Central memory CD8-positive, alpha-beta T cell (primary cell): ENCODE results near the gene HBZ.

ENCODE experiments used
- ATAC-seq: fragments of 150-1000 bp; cut with Tn5 transposase; replicated peaks from 2 replicates; pipeline ENCODE4 v1.10.0; 2022; ENCODE audit warnings: mild to moderate bottlenecking, moderate FRiP score, moderate number of reproducible peaks; ENCODE audit not compliant: poor library complexity, severe bottlenecking; ENCODE audit errors: extremely low read depth
- DNase-seq, 2 donors: peaks; one replicate each; pipeline ENCODE4 v3.0.0; 2021; ENCODE audit warnings: low spot score in 2 of 2
- H3K27ac Mint-ChIP-seq: one replicate; pipeline ENCODE4 v1.8.0; 2022; ENCODE audit warnings: low read depth, mild to moderate bottlenecking, moderate library complexity, mixed read lengths
- H3K27me3 Mint-ChIP-seq: one replicate; pipeline ENCODE4 v1.8.0; 2022; ENCODE audit warnings: mixed read lengths
- H3K36me3 Mint-ChIP-seq: one replicate; pipeline ENCODE4 v1.8.0; 2022; ENCODE audit warnings: mild to moderate bottlenecking, moderate library complexity, mixed read lengths; ENCODE audit not compliant: insufficient read depth
- H3K4me1 Mint-ChIP-seq: one replicate; pipeline ENCODE4 v1.8.0; 2022; ENCODE audit warnings: mixed read lengths
- H3K4me3 Mint-ChIP-seq: one replicate; pipeline ENCODE4 v1.8.0; 2022; ENCODE audit warnings: mild to moderate bottlenecking, moderate library complexity, mixed read lengths
- H3K9me3 Mint-ChIP-seq: one replicate; pipeline ENCODE4 v1.8.0; 2022; ENCODE audit warnings: mixed read lengths

The HBZ gene

DNA sequence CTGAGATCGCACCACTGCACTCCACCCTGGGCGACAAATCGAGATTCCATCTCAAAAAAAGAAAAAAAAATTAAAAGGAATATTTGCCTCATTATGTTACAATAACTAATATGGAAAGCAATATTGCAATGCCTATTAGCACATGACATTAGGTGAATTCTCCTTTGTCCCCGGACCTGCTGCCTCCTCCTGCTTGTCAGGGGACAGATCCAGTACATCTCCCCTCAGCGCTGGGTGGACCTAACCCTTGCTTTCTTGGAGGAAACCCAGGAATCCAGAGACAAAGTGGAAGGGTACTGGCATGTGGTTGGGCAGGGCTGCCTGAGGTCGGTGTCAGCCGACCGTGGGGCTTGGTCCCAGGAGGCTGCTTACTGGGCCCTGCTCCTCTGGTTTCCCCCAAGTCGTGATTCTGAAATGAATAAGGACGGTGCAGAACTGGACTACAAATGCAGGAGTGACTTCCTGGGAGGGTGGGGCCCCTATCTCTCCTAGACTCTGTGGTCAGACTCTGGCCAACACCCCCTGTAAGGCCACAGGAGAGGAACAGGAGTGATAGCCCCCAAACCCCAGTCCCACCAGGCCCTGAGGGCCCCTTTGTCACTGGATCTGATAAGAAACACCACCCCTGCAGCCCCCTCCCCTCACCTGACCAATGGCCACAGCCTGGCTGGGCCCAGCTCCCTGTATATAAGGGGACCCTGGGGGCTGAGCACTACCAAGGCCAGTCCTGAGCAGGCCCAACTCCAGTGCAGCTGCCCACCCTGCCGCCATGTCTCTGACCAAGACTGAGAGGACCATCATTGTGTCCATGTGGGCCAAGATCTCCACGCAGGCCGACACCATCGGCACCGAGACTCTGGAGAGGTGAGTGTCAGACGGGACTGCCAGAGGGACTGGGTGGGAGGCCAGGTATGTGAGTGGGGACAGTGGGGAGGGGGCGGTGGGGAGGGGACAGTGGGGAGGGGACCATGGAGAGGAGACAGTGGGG lies at the start of gene HBZ:
TSS of gene HBZ (plus strand) at position 504 of the 988 bp plus-strand sequence. CDS start at position 770, 266 bp downstream.
- Mint-ChIP-seq H3K27me3 (peaks cover 21% of the 10 kb centered on the region), H3K4me1 (peaks cover 9% of the 10 kb centered on the region), H3K27ac (no peak within 1 kb of the TSS), H3K4me3 (peak within 1 kb of the TSS; percentile 9), H3K36me3 (no peaks in the 10 kb centered on the region), H3K9me3 (no peaks in the 10 kb centered on the region)
- ATAC-seq: no peak
- DNase-seq: no peak

DNA sequence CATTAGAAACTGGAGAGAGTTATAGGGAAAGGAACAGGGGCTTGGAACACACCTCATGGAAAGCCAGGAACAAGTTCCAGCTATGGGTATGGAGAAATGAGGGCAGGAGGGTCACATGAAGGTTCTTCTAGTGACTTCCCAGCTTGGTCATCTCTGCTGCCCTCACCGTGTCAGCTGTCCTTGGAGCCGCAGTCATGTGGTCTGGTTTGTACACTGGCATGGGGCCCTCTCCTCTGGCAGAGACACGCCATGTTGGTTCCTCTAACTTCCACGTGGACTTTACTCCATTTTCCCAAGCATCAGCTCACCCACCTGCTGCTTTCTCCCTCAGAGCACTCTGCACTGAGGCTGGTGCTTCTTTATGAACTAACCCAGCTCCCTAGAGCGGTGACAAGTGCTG lies 48.1 kb upstream of the HBZ start:
- Mint-ChIP-seq H3K4me3 (no peak overlapping the region), H3K27me3 (no peaks in the 10 kb centered on the region), H3K4me1 (no peaks in the 10 kb centered on the region), H3K9me3 (no peaks in the 10 kb centered on the region), H3K27ac (no peak overlapping the region), H3K36me3 (peaks cover 9% of the 10 kb centered on the region)
- ATAC-seq (no peak), DNase-seq (no peak)

DNA sequence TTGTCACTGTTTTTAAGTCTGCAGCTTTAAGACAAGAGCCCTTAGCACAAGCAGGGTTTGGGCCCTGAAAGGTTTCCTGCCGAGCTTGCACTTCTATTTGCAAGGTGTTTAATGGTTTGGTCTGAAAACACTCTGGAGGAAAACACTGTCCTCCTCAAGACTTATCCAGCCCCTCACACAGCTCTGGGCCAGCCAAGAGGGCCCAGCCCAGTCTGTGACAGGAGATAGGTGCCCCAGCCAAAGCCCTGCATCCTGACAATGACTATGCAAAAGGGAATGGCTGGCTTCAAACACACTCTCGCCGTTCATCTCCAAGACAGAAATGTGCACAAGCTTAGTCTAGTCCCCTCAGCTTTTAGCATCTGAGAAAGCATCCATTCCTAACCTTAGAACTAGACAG lies 47.5 kb upstream of the HBZ start:
- Mint-ChIP-seq H3K4me3 (no peak overlapping the region), H3K27ac (no peak overlapping the region), H3K9me3 (no peaks in the 10 kb centered on the region), H3K27me3 (no peaks in the 10 kb centered on the region), H3K36me3 (peaks cover 10% of the 10 kb centered on the region), H3K4me1 (no peaks in the 10 kb centered on the region)
- DNase-seq (no peak), ATAC-seq (no peak)

DNA sequence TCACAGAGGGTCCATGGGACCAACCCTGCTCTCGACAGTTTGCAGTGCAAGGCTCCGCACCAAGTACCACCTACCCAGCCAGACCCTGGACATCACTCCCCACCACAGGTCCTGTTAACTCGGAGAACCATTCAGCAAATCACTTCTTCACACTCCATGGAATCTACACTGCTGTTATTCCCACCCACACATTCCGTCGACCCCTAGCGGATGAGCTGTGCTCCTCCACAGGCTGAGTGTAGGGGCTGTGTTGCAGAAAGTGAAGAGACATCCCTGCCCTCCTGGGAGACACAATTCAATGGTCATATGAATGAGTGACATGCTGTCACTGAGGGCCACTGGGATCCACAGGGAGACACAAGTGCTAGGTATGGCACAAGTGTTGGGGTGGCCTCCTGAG lies 46.9 kb upstream of the HBZ start:
- Mint-ChIP-seq H3K4me3 (no peak overlapping the region), H3K4me1 (no peaks in the 10 kb centered on the region), H3K27me3 (no peaks in the 10 kb centered on the region), H3K27ac (no peak overlapping the region), H3K36me3 (peaks cover 9% of the 10 kb centered on the region), H3K9me3 (no peaks in the 10 kb centered on the region)
- DNase-seq: no peak
- no peak for ATAC-seq

DNA sequence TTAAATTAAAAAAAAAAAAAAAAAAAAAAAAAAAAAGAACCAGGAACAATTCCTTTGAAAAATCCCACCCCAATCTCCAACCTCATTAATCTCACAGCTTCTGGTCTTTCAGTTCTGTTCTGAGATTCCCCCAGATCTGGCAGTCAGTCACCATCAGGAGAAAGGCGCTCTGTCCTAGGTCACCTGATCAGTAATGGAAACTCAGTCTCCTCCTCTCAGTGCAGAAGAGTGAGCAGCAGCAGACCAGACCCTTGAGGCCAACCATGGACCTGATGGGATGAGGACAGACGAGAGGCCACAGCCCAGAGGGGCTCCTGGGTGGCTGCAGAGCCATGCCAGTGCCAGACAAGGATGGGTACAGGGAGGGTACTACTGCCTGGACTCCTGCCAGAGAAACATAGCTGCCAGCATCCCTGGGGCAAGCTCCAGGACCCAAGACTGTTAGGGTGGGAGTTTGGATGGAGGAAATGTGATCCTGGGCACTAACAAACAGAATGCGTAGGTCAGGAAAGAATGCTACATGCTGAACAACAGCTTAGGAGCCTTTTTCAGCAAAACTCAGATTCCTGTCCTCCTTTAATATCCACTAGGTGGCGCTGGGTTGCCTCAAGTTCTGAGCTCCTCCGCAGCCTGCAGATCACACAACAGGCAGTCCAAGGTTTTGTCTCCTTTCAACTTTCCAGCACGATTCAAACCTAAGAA lies 45.7 kb upstream of the HBZ start:
- Mint-ChIP-seq H3K27ac (no peak overlapping the region), H3K36me3 (peaks cover 9% of the 10 kb centered on the region)

DNA sequence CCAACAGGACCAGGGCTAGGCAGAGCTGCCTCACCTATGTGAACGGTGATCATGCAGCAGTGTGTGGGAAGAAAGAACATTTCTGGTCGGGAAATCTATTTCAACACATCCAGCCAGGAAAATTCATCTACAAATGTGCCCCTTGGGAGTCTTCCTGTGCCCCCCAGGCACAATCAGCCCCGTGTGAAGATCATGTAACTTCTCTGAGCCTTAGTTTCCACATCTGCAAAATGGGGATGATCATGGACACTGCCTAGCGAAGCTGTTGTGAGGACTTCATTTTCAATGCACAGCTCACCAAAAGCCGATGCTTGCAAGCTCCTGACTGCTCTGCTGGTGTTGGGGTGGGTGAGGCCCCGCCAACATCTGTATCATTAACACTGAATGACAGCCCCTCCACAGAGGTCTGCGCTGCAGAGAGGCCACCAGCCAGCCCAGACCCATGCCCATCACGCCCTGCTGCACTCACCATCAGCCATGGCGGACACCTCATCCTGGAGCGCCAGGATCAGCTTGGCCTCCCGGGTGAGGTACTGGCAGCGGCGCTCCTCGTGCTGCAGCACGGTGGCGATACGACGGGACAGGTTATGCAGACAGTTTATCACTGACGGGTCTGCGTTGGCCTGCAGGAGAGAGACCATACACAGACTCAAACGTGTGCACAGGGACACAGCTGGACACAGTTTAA lies 40.1 kb upstream of the HBZ start:
- no peaks in the 10 kb centered on the region for H3K9me3 Mint-ChIP-seq
- no peak overlapping the region for H3K27ac Mint-ChIP-seq
- ATAC-seq: no peak
- H3K27me3 Mint-ChIP-seq: no peaks in the 10 kb centered on the region
- no peak for DNase-seq
- peaks cover 17% of the 10 kb centered on the region for H3K36me3 Mint-ChIP-seq
- no peak overlapping the region for H3K4me3 Mint-ChIP-seq
- H3K4me1 Mint-ChIP-seq: no peaks in the 10 kb centered on the region

More for the DNA sequence above, 45.7 kb upstream of the HBZ start:
- Mint-ChIP-seq H3K4me1 (no peaks in the 10 kb centered on the region), H3K4me3 (no peak overlapping the region), H3K27me3 (no peaks in the 10 kb centered on the region), H3K9me3 (no peaks in the 10 kb centered on the region)
- peak in 1 of 2 donors; percentile 25 for DNase-seq
- peak; percentile 70 for ATAC-seq

DNA sequence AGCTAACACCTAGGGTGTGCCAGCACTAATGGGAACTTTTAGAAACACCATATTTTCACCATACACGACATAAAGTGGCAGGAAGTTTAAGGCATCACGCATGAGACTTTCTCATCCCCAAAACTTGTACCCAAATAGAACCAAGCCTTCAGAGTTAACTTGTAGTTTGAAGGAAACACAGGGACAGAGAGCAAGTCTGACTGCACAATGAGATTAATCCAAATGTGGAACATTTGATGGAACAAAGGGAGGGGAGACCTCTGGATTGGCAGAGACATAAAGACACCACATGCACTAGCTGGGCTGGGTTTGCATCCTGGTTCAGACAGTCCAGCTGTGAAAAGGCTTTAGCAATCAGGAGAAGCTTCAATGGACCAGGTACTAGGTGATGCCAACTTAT lies 38.1 kb upstream of the HBZ start:
- H3K4me3 Mint-ChIP-seq: no peak overlapping the region
- DNase-seq: no peak
- H3K27me3 Mint-ChIP-seq: no peaks in the 10 kb centered on the region
- peaks cover 13% of the 10 kb centered on the region for H3K36me3 Mint-ChIP-seq
- ATAC-seq: no peak
- no peak overlapping the region for H3K27ac Mint-ChIP-seq
- no peaks in the 10 kb centered on the region for H3K9me3 Mint-ChIP-seq
- no peaks in the 10 kb centered on the region for H3K4me1 Mint-ChIP-seq

DNA sequence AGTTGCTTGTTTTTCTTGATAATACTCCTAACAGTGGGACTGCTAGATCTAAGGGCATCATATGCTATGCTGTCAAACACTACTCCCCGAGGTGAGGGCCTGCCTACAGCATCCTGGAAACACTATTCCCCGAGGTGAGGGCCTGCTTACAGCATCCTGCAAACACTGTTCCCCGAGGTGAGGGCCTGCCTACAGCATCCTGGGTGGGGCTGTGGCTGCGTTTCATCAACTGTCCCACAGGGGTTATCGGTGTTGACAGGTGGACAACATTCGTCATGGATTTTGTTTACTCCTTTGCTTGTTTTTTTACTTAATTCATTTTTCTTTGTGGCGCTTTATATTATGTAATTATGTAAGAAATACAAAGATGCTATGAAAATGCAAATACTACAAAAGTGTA lies 36.4 kb upstream of the HBZ start:
- Mint-ChIP-seq H3K4me1 (no peaks in the 10 kb centered on the region), H3K27ac (no peak overlapping the region), H3K9me3 (no peaks in the 10 kb centered on the region), H3K36me3 (peaks cover 10% of the 10 kb centered on the region), H3K4me3 (no peak overlapping the region), H3K27me3 (no peaks in the 10 kb centered on the region)
- ATAC-seq (no peak), DNase-seq (no peak)

DNA sequence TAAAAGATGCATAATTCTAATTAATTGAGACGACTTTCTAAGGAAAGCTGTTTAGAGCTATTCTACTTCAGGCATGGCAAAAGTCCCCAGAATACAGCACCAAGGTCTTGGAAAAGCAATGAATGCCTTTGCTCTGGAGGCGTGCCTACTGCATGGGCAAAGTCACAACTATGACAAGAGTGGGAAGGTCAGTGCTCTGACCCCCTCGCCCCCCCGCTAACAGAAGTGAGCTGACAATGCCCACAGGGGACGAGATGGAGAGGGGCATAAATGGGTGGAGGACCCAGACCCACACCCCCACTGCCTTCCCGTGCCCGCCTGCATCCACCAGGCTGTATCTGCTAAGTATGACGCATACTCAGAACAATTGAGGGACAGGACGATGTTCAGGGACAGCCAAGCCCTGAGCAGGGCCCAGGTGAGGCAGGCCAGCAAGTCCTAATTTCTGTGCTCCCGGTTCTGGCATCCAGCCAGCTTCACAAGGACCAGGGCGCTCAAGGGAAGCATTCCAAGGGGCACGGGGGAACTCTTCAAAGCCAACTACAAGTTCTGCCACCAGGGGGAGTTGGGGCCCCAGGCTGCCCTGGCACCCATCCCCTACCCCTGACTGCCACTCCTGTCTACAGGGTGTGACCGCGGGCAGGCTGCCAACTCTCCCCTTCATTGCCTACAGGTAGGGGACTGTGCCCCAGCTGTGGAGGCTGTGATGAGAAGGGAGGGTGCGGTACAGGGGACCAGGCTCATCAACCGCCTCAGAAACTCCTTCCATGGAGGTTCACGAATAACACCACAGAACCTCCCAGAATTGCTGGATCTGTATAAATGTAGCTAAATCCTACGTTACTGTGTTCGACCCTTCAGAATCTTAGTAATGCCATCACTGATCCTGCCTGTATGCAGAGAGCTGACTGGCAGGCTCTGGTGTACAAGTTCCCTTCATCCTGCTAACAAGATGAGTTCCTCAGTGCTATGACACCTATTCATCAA lies 34.8 kb upstream of the HBZ start:
- peaks cover 7% of the 10 kb centered on the region for H3K36me3 Mint-ChIP-seq
- H3K4me3 Mint-ChIP-seq: no peak overlapping the region

DNA sequence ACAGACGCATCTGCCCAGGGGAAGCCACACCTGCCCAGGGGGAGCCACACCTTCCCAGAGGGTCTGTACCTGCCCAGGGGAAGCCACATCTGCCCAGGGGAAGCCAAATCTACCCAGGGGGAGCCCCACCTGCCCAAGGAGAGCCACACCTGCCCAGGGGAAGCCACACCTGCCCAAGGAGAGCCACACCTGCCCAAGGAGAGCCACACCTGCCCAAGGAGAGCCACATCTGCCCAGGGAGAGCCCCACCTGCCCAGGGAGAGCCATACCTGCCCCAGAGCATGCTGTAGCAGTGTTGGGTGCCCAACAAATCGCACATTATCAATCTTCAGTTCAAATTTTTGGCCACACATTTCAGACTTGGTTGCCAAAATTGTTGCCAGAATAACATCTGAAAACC lies 33.6 kb upstream of the HBZ start:
- DNase-seq (no peak), ATAC-seq (no peak)
- Mint-ChIP-seq H3K4me3 (no peak overlapping the region), H3K4me1 (peaks cover 13% of the 10 kb centered on the region), H3K9me3 (no peaks in the 10 kb centered on the region), H3K27me3 (no peaks in the 10 kb centered on the region), H3K27ac (no peak overlapping the region), H3K36me3 (peaks cover 4% of the 10 kb centered on the region)

More for the DNA sequence above, 34.8 kb upstream of the HBZ start:
- Mint-ChIP-seq H3K27me3 (no peaks in the 10 kb centered on the region), H3K9me3 (no peaks in the 10 kb centered on the region), H3K27ac (no peak overlapping the region), H3K4me1 (peaks cover under 1% of the 10 kb centered on the region)
- ATAC-seq (peak; percentile 28), DNase-seq (peak; percentile 40 to 51)

DNA sequence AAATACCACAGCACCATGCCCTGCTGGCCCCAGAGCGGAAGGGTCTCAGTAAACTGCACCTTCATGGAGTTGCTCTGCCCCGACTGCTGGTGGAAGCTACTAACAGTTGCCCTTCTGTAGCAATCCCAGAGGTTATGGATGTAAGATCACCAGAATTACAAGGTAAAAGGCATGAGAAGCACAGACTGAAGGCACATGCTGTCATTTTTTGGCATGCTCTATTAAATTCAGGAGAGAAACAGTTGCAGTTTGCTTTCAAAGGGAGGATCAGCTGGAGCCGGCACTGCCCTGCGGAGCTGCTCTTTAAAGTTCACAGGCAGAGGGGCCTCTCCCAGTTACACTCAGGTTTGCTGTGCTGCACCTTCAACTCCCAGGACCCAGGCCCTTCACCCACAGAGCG lies 33.1 kb upstream of the HBZ start:
- Mint-ChIP-seq H3K36me3 (peaks cover 4% of the 10 kb centered on the region), H3K27ac (no peak overlapping the region), H3K4me3 (no peak overlapping the region), H3K4me1 (peaks cover 17% of the 10 kb centered on the region), H3K9me3 (no peaks in the 10 kb centered on the region), H3K27me3 (no peaks in the 10 kb centered on the region)
- ATAC-seq (no peak), DNase-seq (no peak)
